ENCODE data around the gene PDE4D. TPM values are rescaled to one million over a fixed set of nuclear protein-coding genes. Genes with fewer than 3 reads are reported as not detected.

Gene PDE4D
- total and polyA plus RNA-seq, 2 donors (not counting 1 experiment from before 2014, with no cell fraction given) = 14.9 to 171 TPM

GRCh38 chr5:59103303-59103702 lies 790.2 kb downstream of the PDE4D start:
- Histone ChIP-seq H3K27ac (ENCODE audit: low read length in 2 of 2) (no peak overlapping the region), H3K9ac (ENCODE audit: low read length) (no peak overlapping the region), H3K27me3 (replicated peaks in 1 of 4; ENCODE audit: control extremely low read depth in 1 of 4, control insufficient read depth in 3 of 4, insufficient read depth in 4 of 4, low read length in 3 of 4) (no peaks in the 10 kb centered on the region), H3K9me3 (ENCODE audit: control extremely low read depth in 1 of 3, control insufficient read depth in 2 of 3, insufficient read depth in 1 of 3, low read length in 2 of 3) (no peaks in the 10 kb centered on the region), H3K4me2 (replicated peaks; ENCODE audit: low read depth, low read length, poor library complexity, severe bottlenecking) (no peak overlapping the region), H3K79me2 (ENCODE audit: control insufficient read depth, insufficient read depth, low read length) (no peaks in the 10 kb centered on the region), H2AFZ (ENCODE audit: insufficient read depth, low read depth, low read length, poor library complexity, severe bottlenecking) (no peak overlapping the region), H3K4me1 (ENCODE audit: control insufficient read depth in 2 of 2, insufficient read depth in 2 of 2, low read length in 2 of 2) (no peaks in the 10 kb centered on the region), H3K4me3 (ENCODE audit: control extremely low read depth in 1 of 5, extremely low read depth in 1 of 5, insufficient read depth in 1 of 5, low read depth in 2 of 5, low read length in 4 of 5) (no peak overlapping the region), H4K20me1 (ENCODE audit: control insufficient read depth, insufficient read depth, low read length, poor library complexity, severe bottlenecking) (no peaks in the 10 kb centered on the region), H3K36me3 (replicated peaks in 1 of 2; ENCODE audit: control extremely low read depth in 1 of 2, control insufficient read depth in 1 of 2, extremely low read depth in 1 of 2, insufficient read depth in 2 of 2, low read length in 1 of 2) (no peaks in the 10 kb centered on the region)
- POLR2A ChIA-PET = no interaction called here
- Mint-ChIP-seq H3K4me3 (no peak overlapping the region), H3K4me1 (no peaks in the 10 kb centered on the region), H3K9me3 (ENCODE audit: insufficient read depth) (no peaks in the 10 kb centered on the region), H3K27me3 (no peaks in the 10 kb centered on the region), H3K27ac (no peak overlapping the region)
- TF ChIP-seq, protein P1, sequence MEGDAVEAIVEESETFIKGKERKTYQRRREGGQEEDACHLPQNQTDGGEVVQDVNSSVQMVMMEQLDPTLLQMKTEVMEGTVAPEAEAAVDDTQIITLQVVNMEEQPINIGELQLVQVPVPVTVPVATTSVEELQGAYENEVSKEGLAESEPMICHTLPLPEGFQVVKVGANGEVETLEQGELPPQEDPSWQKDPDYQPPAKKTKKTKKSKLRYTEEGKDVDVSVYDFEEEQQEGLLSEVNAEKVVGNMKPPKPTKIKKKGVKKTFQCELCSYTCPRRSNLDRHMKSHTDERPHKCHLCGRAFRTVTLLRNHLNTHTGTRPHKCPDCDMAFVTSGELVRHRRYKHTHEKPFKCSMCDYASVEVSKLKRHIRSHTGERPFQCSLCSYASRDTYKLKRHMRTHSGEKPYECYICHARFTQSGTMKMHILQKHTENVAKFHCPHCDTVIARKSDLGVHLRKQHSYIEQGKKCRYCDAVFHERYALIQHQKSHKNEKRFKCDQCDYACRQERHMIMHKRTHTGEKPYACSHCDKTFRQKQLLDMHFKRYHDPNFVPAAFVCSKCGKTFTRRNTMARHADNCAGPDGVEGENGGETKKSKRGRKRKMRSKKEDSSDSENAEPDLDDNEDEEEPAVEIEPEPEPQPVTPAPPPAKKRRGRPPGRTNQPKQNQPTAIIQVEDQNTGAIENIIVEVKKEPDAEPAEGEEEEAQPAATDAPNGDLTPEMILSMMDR (IDR thresholded peaks at IDR 0.05) = no peak
- no peak for TF ChIP-seq EZH2 (IDR thresholded peaks at IDR 0.05; ENCODE audit: borderline replicate concordance, insufficient read depth, low read depth, low read length, poor library complexity, severe bottlenecking)
- CTCF ChIA-PET = interaction anchor here (0.8 kb wide), 1 partner anchor 12 kb away, joined by 7 read pairs; no protein-coding TSS in a partner anchor
- 30% methylated on average over 2 of the region's 3 CpGs for WGBS (ENCODE audit: insufficient coverage)
- intact Hi-C loops (cut with micrococcal nuclease) = no loop called here
- no peak for ATAC-seq (ENCODE audit: low read depth)
- DNase-seq = no peak

GRCh38 chr5:59102437-59102836 lies 791.1 kb downstream of the PDE4D start:
- intact Hi-C loops (cut with micrococcal nuclease) = no loop called here
- Histone ChIP-seq H3K36me3 (replicated peaks in 1 of 2; ENCODE audit: control extremely low read depth in 1 of 2, control insufficient read depth in 1 of 2, extremely low read depth in 1 of 2, insufficient read depth in 2 of 2, low read length in 1 of 2) (no peaks in the 10 kb centered on the region), H3K4me1 (ENCODE audit: control insufficient read depth in 2 of 2, insufficient read depth in 2 of 2, low read length in 2 of 2) (no peaks in the 10 kb centered on the region), H3K9me3 (ENCODE audit: control extremely low read depth in 1 of 3, control insufficient read depth in 2 of 3, insufficient read depth in 1 of 3, low read length in 2 of 3) (no peaks in the 10 kb centered on the region), H3K79me2 (ENCODE audit: control insufficient read depth, insufficient read depth, low read length) (no peaks in the 10 kb centered on the region), H3K4me3 (ENCODE audit: control extremely low read depth in 1 of 5, extremely low read depth in 1 of 5, insufficient read depth in 1 of 5, low read depth in 2 of 5, low read length in 4 of 5) (no peak overlapping the region), H3K4me2 (replicated peaks; ENCODE audit: low read depth, low read length, poor library complexity, severe bottlenecking) (no peak overlapping the region), H4K20me1 (ENCODE audit: control insufficient read depth, insufficient read depth, low read length, poor library complexity, severe bottlenecking) (no peaks in the 10 kb centered on the region), H2AFZ (ENCODE audit: insufficient read depth, low read depth, low read length, poor library complexity, severe bottlenecking) (no peak overlapping the region), H3K27me3 (replicated peaks in 1 of 4; ENCODE audit: control extremely low read depth in 1 of 4, control insufficient read depth in 3 of 4, insufficient read depth in 4 of 4, low read length in 3 of 4) (no peaks in the 10 kb centered on the region), H3K9ac (ENCODE audit: low read length) (no peak overlapping the region), H3K27ac (ENCODE audit: low read length in 2 of 2) (no peak overlapping the region)
- ATAC-seq (ENCODE audit: low read depth) (no peak), DNase-seq (no peak)
- H3K27me3 Mint-ChIP-seq = no peaks in the 10 kb centered on the region
- H3K4me3 Mint-ChIP-seq = no peak overlapping the region
- ChIA-PET CTCF (interaction anchor here (0.6 kb wide), 1 partner anchor 225 kb away, joined by 4 read pairs; no protein-coding TSS in a partner anchor), POLR2A (no interaction called here)
- WGBS (ENCODE audit: insufficient coverage) = no CpG with 5 or more reads among the region's 1 CpG
- H3K9me3 Mint-ChIP-seq (ENCODE audit: insufficient read depth) = no peaks in the 10 kb centered on the region
- H3K27ac Mint-ChIP-seq = no peak overlapping the region
- no peaks in the 10 kb centered on the region for H3K4me1 Mint-ChIP-seq
- TF ChIP-seq EZH2 (IDR thresholded peaks at IDR 0.05; ENCODE audit: borderline replicate concordance, insufficient read depth, low read depth, low read length, poor library complexity, severe bottlenecking) = no peak
- TF ChIP-seq, protein P1 (IDR thresholded peaks at IDR 0.05) = no peak
